ENCODE results near the gene ST6GAL1.
A peak's percentile ranks its signal among the peaks of the same experiment; 100 is the strongest.
"Not testable (repeated sequence)": the region's sequence is repeated elsewhere in the genome, so short reads cannot be mapped to it uniquely, and the experiment has no call there.

The ST6GAL1 gene

GRCh38 chr3:186895406-186895805 is 34.9 kb upstream of the ST6GAL1 start:
- H3K4me3 ChIP-seq (ENCODE audit: low read length) = no peak overlapping the region
- H3K27me3 ChIP-seq (replicated peaks; ENCODE audit: control insufficient read depth, insufficient read depth, low read length) = peaks cover 13% of the 10 kb centered on the region

GRCh38 chr3:186896006-186896405 is 34.3 kb upstream of the ST6GAL1 start:
- H3K4me1 ChIP-seq (ENCODE audit: control insufficient read depth, insufficient read depth, low read length) = no peaks in the 10 kb centered on the region
- DNase-seq (ENCODE audit: low read depth) = no peak
- peaks cover 12% of the 10 kb centered on the region for H3K27me3 ChIP-seq (replicated peaks; ENCODE audit: control insufficient read depth, insufficient read depth, low read length)
- H3K9me3 ChIP-seq (ENCODE audit: control insufficient read depth, low read length) = no peaks in the 10 kb centered on the region
- no peaks in the 10 kb centered on the region for H3K36me3 ChIP-seq (ENCODE audit: control insufficient read depth, insufficient read depth, low read length, severe bottlenecking)
- no peak overlapping the region for H3K9ac ChIP-seq (ENCODE audit: low read length)
- no peak overlapping the region for H3K4me3 ChIP-seq (ENCODE audit: low read length)

More at GRCh38 chr3:186895406-186895805, 34.9 kb upstream of the ST6GAL1 start:
- Histone ChIP-seq H3K9me3 (ENCODE audit: control insufficient read depth, low read length) (no peaks in the 10 kb centered on the region), H3K4me1 (ENCODE audit: control insufficient read depth, insufficient read depth, low read length) (no peaks in the 10 kb centered on the region), H3K9ac (ENCODE audit: low read length) (no peak overlapping the region), H3K36me3 (ENCODE audit: control insufficient read depth, insufficient read depth, low read length, severe bottlenecking) (no peaks in the 10 kb centered on the region)
- DNase-seq (ENCODE audit: low read depth) = peak; percentile 12

DNA sequence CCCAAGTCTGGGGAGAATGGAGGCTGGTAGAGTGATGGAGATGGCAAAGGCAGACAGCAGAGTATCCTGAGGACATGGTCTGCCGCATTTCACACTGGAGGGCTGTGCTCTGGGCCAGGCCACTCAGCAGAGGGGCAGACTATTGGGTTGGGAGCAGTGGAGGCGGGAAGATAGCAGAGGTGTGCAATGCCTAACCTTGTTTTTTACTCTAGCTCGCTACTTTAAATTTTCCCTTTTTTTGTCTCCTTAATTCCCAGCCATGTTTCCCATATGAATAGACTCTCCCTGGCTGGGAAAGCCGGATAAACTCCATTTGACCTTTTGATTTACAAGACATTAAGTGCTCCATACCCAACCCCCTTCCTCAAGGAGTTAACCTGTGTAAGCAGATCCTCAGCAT is 33.5 kb upstream of the ST6GAL1 start:
- H3K36me3 ChIP-seq (ENCODE audit: control insufficient read depth, insufficient read depth, low read length, severe bottlenecking) = no peaks in the 10 kb centered on the region
- H3K9ac ChIP-seq (ENCODE audit: low read length) = no peak overlapping the region
- H3K9me3 ChIP-seq (ENCODE audit: control insufficient read depth, low read length) = no peaks in the 10 kb centered on the region
- peaks cover 9% of the 10 kb centered on the region for H3K27me3 ChIP-seq (replicated peaks; ENCODE audit: control insufficient read depth, insufficient read depth, low read length)
- DNase-seq (ENCODE audit: low read depth) = no peak
- H3K4me1 ChIP-seq (ENCODE audit: control insufficient read depth, insufficient read depth, low read length) = peaks cover 2% of the 10 kb centered on the region
- no peak overlapping the region for H3K4me3 ChIP-seq (ENCODE audit: low read length)

DNA sequence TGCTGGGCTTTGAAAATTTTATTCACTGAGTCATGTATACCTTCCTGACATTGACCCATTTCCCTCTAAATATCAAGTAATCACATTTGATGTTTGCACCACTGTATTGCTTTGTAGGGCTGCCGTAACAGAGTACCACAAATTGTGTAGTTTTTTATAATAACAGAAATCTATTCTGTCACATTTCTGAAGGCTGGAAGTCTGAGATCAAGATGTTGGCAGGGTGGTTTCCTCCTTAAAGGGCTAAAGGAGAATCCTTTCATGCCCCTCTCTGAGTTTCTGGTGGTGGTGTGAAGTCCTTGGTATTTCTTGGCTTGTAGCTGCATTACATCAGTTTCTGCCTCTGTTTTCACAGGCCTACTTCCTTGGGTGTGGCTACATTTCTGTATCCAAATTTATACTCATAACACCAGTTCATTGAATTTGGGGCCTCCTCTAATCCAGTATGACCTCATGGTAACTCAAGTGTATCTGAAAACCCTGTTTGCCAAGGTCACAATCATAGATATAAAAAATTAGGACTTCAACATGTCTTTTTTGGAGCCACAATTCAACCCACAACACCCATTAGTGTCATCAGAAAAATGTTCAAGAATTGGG is 29.1 kb upstream of the ST6GAL1 start:
- Histone ChIP-seq H3K27me3 (replicated peaks; ENCODE audit: control insufficient read depth, insufficient read depth, low read length) (peaks cover 7% of the 10 kb centered on the region), H3K9me3 (ENCODE audit: control insufficient read depth, low read length) (no peaks in the 10 kb centered on the region), H3K4me3 (ENCODE audit: low read length) (no peak overlapping the region), H3K9ac (ENCODE audit: low read length) (no peak overlapping the region), H3K36me3 (ENCODE audit: control insufficient read depth, insufficient read depth, low read length, severe bottlenecking) (no peaks in the 10 kb centered on the region), H3K4me1 (ENCODE audit: control insufficient read depth, insufficient read depth, low read length) (peaks cover 2% of the 10 kb centered on the region)
- peak; percentile 39 for DNase-seq (ENCODE audit: low read depth)

GRCh38 chr3:186902154-186902553 is 28.2 kb upstream of the ST6GAL1 start:
- peak; percentile 44 for DNase-seq (ENCODE audit: low read depth)
- Histone ChIP-seq H3K4me1 (ENCODE audit: control insufficient read depth, insufficient read depth, low read length) (peaks cover 2% of the 10 kb centered on the region), H3K9me3 (ENCODE audit: control insufficient read depth, low read length) (no peaks in the 10 kb centered on the region), H3K9ac (ENCODE audit: low read length) (no peak overlapping the region), H3K27me3 (replicated peaks; ENCODE audit: control insufficient read depth, insufficient read depth, low read length) (peaks cover 4% of the 10 kb centered on the region), H3K36me3 (ENCODE audit: control insufficient read depth, insufficient read depth, low read length, severe bottlenecking) (no peaks in the 10 kb centered on the region), H3K4me3 (ENCODE audit: low read length) (no peak overlapping the region)

- peaks cover 2% of the 10 kb centered on the region for H3K4me1 ChIP-seq (ENCODE audit: control insufficient read depth, insufficient read depth, low read length)
- peaks cover 2% of the 10 kb centered on the region for H3K9me3 ChIP-seq (ENCODE audit: control insufficient read depth, low read length)
- H3K36me3 ChIP-seq (ENCODE audit: control insufficient read depth, insufficient read depth, low read length, severe bottlenecking) = no peaks in the 10 kb centered on the region
- no peak for DNase-seq (ENCODE audit: low read depth)
- H3K27me3 ChIP-seq (replicated peaks; ENCODE audit: control insufficient read depth, insufficient read depth, low read length) = peaks cover 4% of the 10 kb centered on the region
- no peak overlapping the region for H3K4me3 ChIP-seq (ENCODE audit: low read length)
- no peak overlapping the region for H3K9ac ChIP-seq (ENCODE audit: low read length)
Observed at GRCh38 chr3:186902713-186903112, 27.6 kb upstream of the ST6GAL1 start.

DNA sequence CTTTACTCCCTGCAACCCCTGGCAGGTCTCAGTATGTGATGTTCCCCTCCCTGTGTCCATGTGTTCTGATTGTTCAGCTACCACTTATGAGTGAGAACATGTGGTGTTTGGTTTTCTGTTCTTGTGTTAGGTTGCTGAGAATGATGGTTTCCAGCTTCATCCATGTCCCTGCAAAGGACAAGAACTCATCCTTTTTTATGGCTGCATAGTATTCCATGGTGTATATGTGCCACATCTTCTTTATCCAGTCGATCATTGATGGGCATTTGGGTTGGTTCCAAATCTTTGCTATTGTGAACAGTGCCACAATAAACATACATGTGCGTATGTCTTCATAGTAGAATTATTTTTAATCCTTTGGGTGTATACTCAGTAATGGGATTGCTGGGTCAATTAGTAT is 26.6 kb upstream of the ST6GAL1 start:
- not testable (repeated sequence) for H3K4me3 ChIP-seq (ENCODE audit: low read length); H3K27me3 ChIP-seq (replicated peaks; ENCODE audit: control insufficient read depth, insufficient read depth, low read length); H3K4me1 ChIP-seq (ENCODE audit: control insufficient read depth, insufficient read depth, low read length); H3K9ac ChIP-seq (ENCODE audit: low read length); DNase-seq (ENCODE audit: low read depth); H3K9me3 ChIP-seq (ENCODE audit: control insufficient read depth, low read length); H3K36me3 ChIP-seq (ENCODE audit: control insufficient read depth, insufficient read depth, low read length, severe bottlenecking)

GRCh38 chr3:186907075-186907474 is 23.3 kb upstream of the ST6GAL1 start:
- not testable (repeated sequence) for H3K4me1 ChIP-seq (ENCODE audit: control insufficient read depth, insufficient read depth, low read length); H3K27me3 ChIP-seq (replicated peaks; ENCODE audit: control insufficient read depth, insufficient read depth, low read length); DNase-seq (ENCODE audit: low read depth); H3K4me3 ChIP-seq (ENCODE audit: low read length); H3K9me3 ChIP-seq (ENCODE audit: control insufficient read depth, low read length); H3K36me3 ChIP-seq (ENCODE audit: control insufficient read depth, insufficient read depth, low read length, severe bottlenecking); H3K9ac ChIP-seq (ENCODE audit: low read length)

DNA sequence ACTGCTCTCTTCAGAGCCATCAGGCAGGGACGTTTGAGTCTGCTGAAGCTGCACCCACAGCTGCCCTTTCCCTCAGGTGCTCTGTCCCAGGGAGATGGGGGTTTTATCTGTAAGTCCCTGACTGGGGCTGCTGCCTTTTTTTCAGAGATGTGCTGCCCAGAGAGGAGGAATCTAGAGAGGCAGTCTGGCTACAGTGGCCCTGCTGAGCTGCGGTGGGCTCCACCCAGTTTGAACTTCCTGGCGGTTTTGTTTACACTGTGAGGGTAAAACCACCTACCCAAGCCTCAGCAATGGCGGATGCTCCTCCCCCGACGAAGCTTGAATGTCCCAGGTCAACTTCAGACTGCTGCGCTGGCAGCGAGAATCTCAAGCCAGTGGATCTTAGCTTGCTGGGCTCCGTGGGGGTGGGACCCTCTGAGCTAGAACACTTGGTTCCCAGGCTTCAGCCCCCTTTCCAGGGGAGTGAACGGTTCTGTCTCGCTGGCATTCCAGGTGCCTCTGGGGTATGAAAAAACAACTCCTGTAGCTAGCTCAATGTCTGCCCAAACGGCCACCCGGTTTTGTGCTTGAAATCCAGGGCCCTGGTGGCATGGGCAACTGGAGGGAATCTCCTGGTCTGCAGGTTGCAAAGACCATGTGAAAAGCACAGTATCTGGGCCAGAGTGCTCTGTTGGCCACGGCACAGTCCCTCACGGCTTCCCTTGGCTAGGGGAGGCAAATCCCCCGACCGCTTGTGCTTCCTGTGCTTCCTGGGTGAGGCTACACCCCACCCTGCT is 21.1 kb upstream of the ST6GAL1 start:
- no peaks in the 10 kb centered on the region for H3K27me3 ChIP-seq (replicated peaks; ENCODE audit: control insufficient read depth, insufficient read depth, low read length)
- no peaks in the 10 kb centered on the region for H3K36me3 ChIP-seq (ENCODE audit: control insufficient read depth, insufficient read depth, low read length, severe bottlenecking)
- H3K9ac ChIP-seq (ENCODE audit: low read length) = no peak overlapping the region
- no peak for DNase-seq (ENCODE audit: low read depth)
- no peaks in the 10 kb centered on the region for H3K4me1 ChIP-seq (ENCODE audit: control insufficient read depth, insufficient read depth, low read length)
- no peak overlapping the region for H3K4me3 ChIP-seq (ENCODE audit: low read length)
- peaks cover 4% of the 10 kb centered on the region for H3K9me3 ChIP-seq (ENCODE audit: control insufficient read depth, low read length)

GRCh38 chr3:186915806-186916796 is 14.2 kb upstream of the ST6GAL1 start:
- H3K4me3 ChIP-seq (ENCODE audit: low read length) = no peak overlapping the region
- DNase-seq (ENCODE audit: low read depth) = no peak
- no peaks in the 10 kb centered on the region for H3K9me3 ChIP-seq (ENCODE audit: control insufficient read depth, low read length)
- no peaks in the 10 kb centered on the region for H3K36me3 ChIP-seq (ENCODE audit: control insufficient read depth, insufficient read depth, low read length, severe bottlenecking)
- no peaks in the 10 kb centered on the region for H3K4me1 ChIP-seq (ENCODE audit: control insufficient read depth, insufficient read depth, low read length)
- H3K27me3 ChIP-seq (replicated peaks; ENCODE audit: control insufficient read depth, insufficient read depth, low read length) = peaks cover 20% of the 10 kb centered on the region
- H3K9ac ChIP-seq (ENCODE audit: low read length) = no peak overlapping the region
